ENCODE results near the gene CUX1.
"Not testable (repeated sequence)": the region's sequence is repeated elsewhere in the genome, so short reads cannot be mapped to it uniquely, and the experiment has no call there.

The CUX1 gene

DNA sequence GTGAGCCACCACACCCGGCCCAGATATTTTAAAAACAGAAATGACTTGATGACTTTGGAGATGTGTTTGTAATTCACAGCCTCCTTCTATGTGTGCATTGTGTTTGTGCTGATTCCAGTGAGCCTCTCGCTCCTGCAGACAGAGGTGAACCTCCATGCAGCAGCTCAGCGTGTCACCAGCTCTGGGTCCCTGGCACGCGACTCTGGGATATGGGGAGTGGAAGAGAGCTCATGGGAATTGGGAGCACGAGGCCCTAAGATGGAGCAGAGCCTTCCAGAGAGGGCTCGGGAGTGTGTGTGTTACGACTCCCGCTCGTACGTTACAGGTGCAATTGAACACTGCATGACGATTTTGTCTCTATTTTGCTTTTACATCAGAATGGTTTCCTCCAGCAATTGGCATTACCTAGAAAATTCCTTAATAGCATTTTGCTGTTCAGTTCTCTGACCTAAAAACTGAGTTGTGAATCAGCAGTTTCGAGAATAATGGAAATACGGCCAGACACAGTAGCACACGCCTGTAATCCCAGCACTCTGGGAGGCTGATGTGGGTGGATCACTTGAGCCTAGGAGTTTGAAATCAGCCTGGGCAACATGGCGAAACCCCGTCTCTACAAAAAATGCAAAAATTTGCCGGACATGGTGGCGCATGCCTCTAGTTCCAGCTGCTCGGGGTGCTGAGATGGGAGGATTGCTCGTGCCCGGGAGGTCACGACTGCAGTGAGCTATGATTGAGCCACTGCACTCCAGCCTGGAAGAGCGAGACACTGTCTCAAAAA is 204.6 kb downstream of the CUX1 start:
- Histone ChIP-seq H3K9me3 (no peaks in the 10 kb centered on the region), H3K4me3 (ENCODE audit: low read depth in 1 of 2, low read length in 1 of 2) (no peak overlapping the region), H3K27me3 (no peaks in the 10 kb centered on the region), H3K4me1 (ENCODE audit: control insufficient read depth in 1 of 2, insufficient read depth in 1 of 2, low read depth in 1 of 2, low read length in 1 of 2) (peaks cover 16 to 19% of the 10 kb centered on the region in 2 experiments), H3K27ac (no peak overlapping the region), H3K36me3 (peaks cover 17% of the 10 kb centered on the region)
- no peak for TF ChIP-seq CTCF (IDR thresholded peaks at IDR 0.05)

- no peak for TF ChIP-seq CTCF (IDR thresholded peaks at IDR 0.05)
- Histone ChIP-seq H3K36me3 (peaks cover 20% of the 10 kb centered on the region), H3K27ac (peak overlapping the region; percentile 42), H3K4me1 (ENCODE audit: control insufficient read depth in 1 of 2, insufficient read depth in 1 of 2, low read depth in 1 of 2, low read length in 1 of 2) (peaks cover 29 to 34% of the 10 kb centered on the region in 2 experiments), H3K4me3 (ENCODE audit: low read depth in 1 of 2, low read length in 1 of 2) (no peak overlapping the region), H3K9me3 (no peaks in the 10 kb centered on the region), H3K27me3 (no peaks in the 10 kb centered on the region)
These were observed 206.8 kb downstream of the CUX1 start for GRCh38 chr7:102024005-102024768.

DNA sequence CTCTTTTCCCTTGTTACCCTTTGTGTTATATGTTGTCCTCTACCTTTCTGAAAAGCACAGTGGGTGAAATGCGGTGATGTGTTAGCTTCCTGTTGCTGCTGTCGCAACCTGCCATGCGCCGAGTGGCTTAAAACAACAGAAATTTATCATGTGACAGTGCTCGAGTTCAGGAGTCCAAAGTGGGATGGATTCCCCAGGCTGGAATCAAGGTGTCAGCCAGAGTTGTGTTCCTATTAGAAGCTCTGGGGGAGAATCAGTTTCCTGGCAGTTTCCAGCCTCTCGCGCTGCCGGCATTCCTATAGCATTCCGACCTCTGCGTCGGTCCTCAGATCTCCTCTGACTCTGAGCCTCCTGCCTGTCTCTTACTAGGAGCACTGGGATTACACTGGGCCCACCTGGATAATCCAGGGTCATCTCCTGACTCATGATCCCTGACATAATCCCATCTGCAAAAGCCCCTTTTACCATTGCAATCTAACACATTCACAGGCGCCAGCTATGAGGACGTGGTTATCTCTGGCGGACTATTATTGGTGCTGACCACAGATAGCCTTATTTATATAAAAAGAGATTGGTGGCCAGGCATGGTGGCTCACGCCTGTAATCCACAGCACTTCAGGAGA is 207.5 kb downstream of the CUX1 start:
- Histone ChIP-seq H3K36me3 (peaks cover 25% of the 10 kb centered on the region), H3K27ac (peak overlapping the region; percentile 42)
- no peak for TF ChIP-seq CTCF (IDR thresholded peaks at IDR 0.05)

GRCh38 chr7:102025777-102026176 is 208.4 kb downstream of the CUX1 start:
- not testable (repeated sequence) for H3K27ac ChIP-seq; H3K9me3 ChIP-seq; H3K4me3 ChIP-seq (ENCODE audit: low read depth in 1 of 2, low read length in 1 of 2); H3K27me3 ChIP-seq
- peaks cover 29 to 34% of the 10 kb centered on the region in 2 experiments for H3K4me1 ChIP-seq (ENCODE audit: control insufficient read depth in 1 of 2, insufficient read depth in 1 of 2, low read depth in 1 of 2, low read length in 1 of 2)
- H3K36me3 ChIP-seq, result peaks cover 32% of the 10 kb centered on the region

More for the DNA sequence above, 207.5 kb downstream of the CUX1 start:
- H3K4me3 ChIP-seq (ENCODE audit: low read depth in 1 of 2, low read length in 1 of 2), result no peak overlapping the region
- no peaks in the 10 kb centered on the region for H3K27me3 ChIP-seq
- H3K4me1 ChIP-seq (ENCODE audit: control insufficient read depth in 1 of 2, insufficient read depth in 1 of 2, low read depth in 1 of 2, low read length in 1 of 2), result peaks cover 29 to 34% of the 10 kb centered on the region in 2 experiments
- H3K9me3 ChIP-seq, result no peaks in the 10 kb centered on the region

DNA sequence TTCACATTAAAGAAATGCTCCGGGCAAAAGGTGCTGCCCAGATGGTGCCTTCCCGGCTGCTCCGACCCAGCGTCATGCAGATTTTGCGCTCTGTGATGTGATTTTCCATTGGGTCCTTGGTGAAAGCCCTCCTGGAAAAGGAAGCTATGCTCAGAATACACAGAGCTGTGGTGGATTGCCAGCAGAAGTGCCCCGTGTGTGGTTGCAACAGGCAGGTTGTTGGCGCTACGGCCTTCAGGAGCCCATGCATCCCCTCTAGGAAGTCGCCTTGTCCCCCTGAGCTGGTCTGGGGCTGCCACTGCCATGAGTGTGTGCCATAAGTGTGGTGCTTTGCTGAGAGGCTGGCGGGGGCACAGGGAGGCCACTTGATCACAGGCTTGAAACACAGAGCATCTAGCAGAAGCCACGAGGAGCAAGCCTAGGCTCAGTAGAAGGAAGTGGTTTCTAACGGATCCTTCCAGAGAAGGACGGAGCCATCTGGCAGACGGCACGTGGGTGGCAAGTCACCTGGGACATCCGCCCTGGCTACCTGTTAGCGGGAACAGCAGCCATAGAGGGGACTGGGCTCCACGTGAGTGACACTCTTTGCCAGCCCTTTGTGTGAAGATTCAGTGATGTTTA is 210.9 kb downstream of the CUX1 start:
- H3K36me3 ChIP-seq, result peaks cover 20% of the 10 kb centered on the region
- no peak overlapping the region for H3K4me3 ChIP-seq (ENCODE audit: low read depth in 1 of 2, low read length in 1 of 2)
- H3K9me3 ChIP-seq, result no peaks in the 10 kb centered on the region
- no peak for TF ChIP-seq CTCF (IDR thresholded peaks at IDR 0.05)
- H3K27me3 ChIP-seq, result no peaks in the 10 kb centered on the region
- peak overlapping the region; percentile 54 for H3K27ac ChIP-seq
- peaks cover 29 to 34% of the 10 kb centered on the region in 2 experiments for H3K4me1 ChIP-seq (ENCODE audit: control insufficient read depth in 1 of 2, insufficient read depth in 1 of 2, low read depth in 1 of 2, low read length in 1 of 2)

Measured in neutrophil (primary cell).